Neural cell (in vitro differentiated cells): ENCODE data around the gene RNF187. TPM values are rescaled to one million over a fixed set of nuclear protein-coding genes. Genes with fewer than 3 reads are reported as not detected.

Source experiments
- H2AFZ ChIP-seq: fragments of 200-600, 300-800 bp; sonication (generic), shearing (Covaris generic); 2 replicates; pipeline ENCODE4 v1.6.0; 2014; ENCODE audit warnings: low read depth, mild to moderate bottlenecking, antibody characterized with exemption, low read length, moderate library complexity
- H3F3A ChIP-seq: fragments of 200-600 bp; shearing (Covaris generic); 2 replicates; pipeline ENCODE4 v1.6.1; 2016; ENCODE audit warnings: mild to moderate bottlenecking, moderate library complexity, mixed read lengths, antibody characterized with exemption, low read length; ENCODE audit not compliant: insufficient read depth, poor library complexity, severe bottlenecking
- H3K27ac ChIP-seq: fragments of 200-600, 300-800 bp; sonication (generic), shearing (Covaris generic); 2 replicates; pipeline ENCODE4 v1.5.1; 2014; ENCODE audit warnings: mild to moderate bottlenecking, low read length, moderate library complexity
- H3K27me3 ChIP-seq: fragments of 300-800, 200-600 bp; sonication (generic), shearing (Covaris generic); 2 replicates; pipeline ENCODE4 v1.6.0; 2014; ENCODE audit warnings: mild to moderate bottlenecking, low read depth, low read length, moderate library complexity; ENCODE audit not compliant: insufficient read depth
- H3K36me3 ChIP-seq: fragments of 300-800, 200-600 bp; sonication (generic), shearing (Covaris generic); 2 replicates; pipeline ENCODE4 v1.5.1; 2014; ENCODE audit warnings: mild to moderate bottlenecking, antibody characterized with exemption, low read length, moderate library complexity; ENCODE audit not compliant: insufficient read depth
- H3K4me2 ChIP-seq: fragments of 300-800, 200-600 bp; sonication (generic), shearing (Covaris generic); 2 replicates; pipeline ENCODE4 v1.6.0; 2014; ENCODE audit warnings: mild to moderate bottlenecking, low read length
- H3K4me3 ChIP-seq: fragments of 300-800, 200-600 bp; sonication (generic), shearing (Covaris generic); 2 replicates; pipeline ENCODE4 v1.5.1; 2014; ENCODE audit warnings: mild to moderate bottlenecking, low read length, moderate library complexity
- H3K79me2 ChIP-seq: fragments of 200-600 bp; shearing (Covaris generic); replicated peaks from 2 replicates; pipeline ENCODE4 v1.6.0; 2014; ENCODE audit warnings: mild to moderate bottlenecking, low read length, moderate library complexity; ENCODE audit not compliant: insufficient read depth
- H3K9ac ChIP-seq: fragments of 300-800, 200-600 bp; sonication (generic), shearing (Covaris generic); 2 replicates; pipeline ENCODE4 v1.6.1; 2016; ENCODE audit warnings: mild to moderate bottlenecking, low read length, mixed read lengths
- H3K9me2 ChIP-seq: fragments of 200-600 bp; shearing (Covaris generic); 2 replicates; pipeline ENCODE4 v1.6.1; 2016; ENCODE audit warnings: mild to moderate bottlenecking, low read length, mixed read lengths; ENCODE audit not compliant: insufficient read depth
- H3K9me3 ChIP-seq: fragments of 200-600, 300-800 bp; sonication (generic), shearing (Covaris generic); 2 replicates; pipeline ENCODE4 v1.6.1; 2016; ENCODE audit warnings: mild to moderate bottlenecking, mixed run types, low read length, moderate library complexity, mixed read lengths
- H4K20me1 ChIP-seq: fragments of 200-600 bp; shearing (Covaris generic); 2 replicates; pipeline ENCODE4 v1.6.1; 2016; ENCODE audit warnings: mild to moderate bottlenecking, mixed run types; ENCODE audit not compliant: insufficient read depth
- CTCF ChIP-seq: fragments of 450-650 bp; IDR thresholded peaks from 2 replicates; pipeline ENCODE4 v1.5.1; 2014; ENCODE audit warnings: antibody characterized with exemption, mild to moderate bottlenecking, moderate library complexity; ENCODE audit not compliant: poor library complexity, severe bottlenecking
- EP300 ChIP-seq: fragments of 450-650 bp; conservative IDR thresholded peaks from 2 replicates; pipeline ENCODE4 v1.6.1; 2014; ENCODE audit warnings: antibody characterized with exemption, mild to moderate bottlenecking, moderate library complexity; ENCODE audit not compliant: poor library complexity, severe bottlenecking
- EZH2 ChIP-seq: fragments of 200-600, 300-800 bp; shearing (Covaris generic), sonication (generic); IDR thresholded peaks from 2 replicates; pipeline ENCODE4 v1.6.1; 2014; ENCODE audit warnings: antibody characterized with exemption, low read length, borderline replicate concordance, mild to moderate bottlenecking; ENCODE audit not compliant: insufficient read depth, poor library complexity, severe bottlenecking
- MXI1 ChIP-seq: fragments of 450-650 bp; conservative IDR thresholded peaks from 2 replicates; pipeline ENCODE4 v1.6.1; 2014; ENCODE audit warnings: antibody characterized with exemption, mild to moderate bottlenecking; ENCODE audit not compliant: poor library complexity, severe bottlenecking
- POLR2AphosphoS5 ChIP-seq: IDR thresholded peaks from 2 replicates; pipeline ENCODE4 v1.6.1; 2012
- RAD21 ChIP-seq: fragments of 450-650 bp; conservative IDR thresholded peaks from 2 replicates; pipeline ENCODE4 v1.6.1; 2014; ENCODE audit warnings: antibody characterized with exemption, mild to moderate bottlenecking, moderate library complexity
- REST ChIP-seq: IDR thresholded peaks from 2 replicates; pipeline ENCODE4 v1.6.1; 2012; ENCODE audit warnings: borderline replicate concordance
- SMC3 ChIP-seq: fragments of 450-650 bp; conservative IDR thresholded peaks from 2 replicates; pipeline ENCODE4 v1.6.1; 2014; ENCODE audit warnings: antibody characterized with exemption, mild to moderate bottlenecking, moderate library complexity; ENCODE audit not compliant: poor library complexity
- TAF1 ChIP-seq: IDR thresholded peaks from 2 replicates; pipeline ENCODE4 v1.6.1; 2012; ENCODE audit warnings: low read depth
- polyA plus RNA-seq: library from polyadenylated mRNA; depleted of rRNA; stranded (reverse); fragments of >200 nt; gene quantifications from 2 replicates; pipeline ENCODE4 v1.2.3, GENCODE V29; 2014
- small RNA-seq, 3 experiments: library from RNA; depleted of rRNA; stranded (forward); fragments of <200 nt; gene quantifications; one replicate each; pipeline ENCODE3, GENCODE V24; 2012

RNF187 gene
- polyA plus RNA-seq, 1 donor from 2014 or later: 73.6 TPM

DNA sequence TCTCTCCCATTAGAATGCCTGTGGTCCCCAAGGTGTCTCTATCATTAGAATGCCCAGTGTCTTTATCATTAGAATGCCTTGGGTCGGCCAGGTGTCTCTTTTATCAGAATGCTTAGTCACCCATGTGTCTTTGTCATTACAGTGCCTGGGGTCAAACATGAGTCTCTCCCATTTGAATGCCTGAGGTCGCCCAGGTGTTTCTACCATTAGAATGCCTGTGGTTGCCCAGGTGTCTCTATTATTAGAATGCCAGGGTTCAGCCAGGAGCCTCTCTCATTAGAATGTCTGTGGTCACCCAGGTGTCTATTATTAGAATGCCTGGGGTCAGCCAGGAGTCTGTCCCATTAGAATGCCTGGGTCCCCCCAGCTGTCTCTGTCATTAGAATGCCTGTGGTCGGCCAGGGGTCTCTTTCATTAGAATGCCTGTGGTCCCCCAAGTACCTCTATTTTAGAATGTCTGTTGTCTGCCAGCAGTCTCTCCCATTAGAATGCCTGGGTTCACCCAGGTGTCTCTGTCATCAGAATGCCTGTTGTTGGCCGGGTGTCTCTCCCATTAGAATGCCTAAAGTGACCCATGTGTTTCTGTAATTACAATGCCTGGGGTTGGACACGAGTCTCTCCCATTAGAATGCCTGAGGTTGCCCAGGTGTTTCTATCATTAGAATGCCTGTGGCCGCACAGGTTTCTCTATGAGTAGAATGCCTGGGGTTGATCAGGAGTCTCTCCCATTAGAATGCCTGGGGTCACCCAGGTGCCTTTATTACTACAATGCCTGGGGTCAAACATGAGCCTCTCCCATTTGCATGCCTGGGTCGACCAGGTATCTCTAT lies 57.1 kb downstream of the RNF187 start:
- no peaks in the 10 kb centered on the region for H3K36me3 ChIP-seq
- H3K9ac ChIP-seq: no peak overlapping the region
- no peaks in the 10 kb centered on the region for H3K9me2 ChIP-seq
- TF ChIP-seq SMC3: no peak
- TF ChIP-seq EZH2: no peak
- H3F3A ChIP-seq: no peaks in the 10 kb centered on the region
- no peaks in the 10 kb centered on the region for H3K79me2 ChIP-seq
- no peak overlapping the region for H3K4me2 ChIP-seq
- no peaks in the 10 kb centered on the region for H4K20me1 ChIP-seq
- H3K4me3 ChIP-seq: no peak overlapping the region
- H3K27me3 ChIP-seq: no peaks in the 10 kb centered on the region
- H3K27ac ChIP-seq: no peak overlapping the region
- no peak overlapping the region for H2AFZ ChIP-seq
- no peaks in the 10 kb centered on the region for H3K9me3 ChIP-seq

- Histone ChIP-seq H4K20me1 (no peaks in the 10 kb centered on the region), H3K9me2 (no peaks in the 10 kb centered on the region), H3K27ac (no peak overlapping the region), H3K79me2 (no peaks in the 10 kb centered on the region), H3K9me3 (no peaks in the 10 kb centered on the region), H3K36me3 (no peaks in the 10 kb centered on the region), H2AFZ (no peak overlapping the region), H3K4me3 (no peak overlapping the region), H3F3A (no peaks in the 10 kb centered on the region), H3K4me2 (no peak overlapping the region), H3K9ac (no peak overlapping the region), H3K27me3 (no peaks in the 10 kb centered on the region)
- TF ChIP-seq REST: no peak
- TF ChIP-seq RAD21: no peak
- TF ChIP-seq CTCF: no peak
- TF ChIP-seq POLR2AphosphoS5: no peak
- no peak for TF ChIP-seq EZH2
- TF ChIP-seq EP300: no peak
- TF ChIP-seq SMC3: no peak
- no peak for TF ChIP-seq TAF1
- no peak for TF ChIP-seq MXI1
These were observed 57.9 kb downstream of the RNF187 start for GRCh38 chr1:228544921-228545591.

Small RNA genes within 50 kb of the gene (small RNA-seq; reads per million reads assigned to genes)
- gene MIR4666A: 0 to 0.03 (median 0) reads per million in 3 experiments

Other genes with a start within 250 kb of the RNF187 start
- gene TRIM11, start 80.5 kb upstream of the RNF187 start, polyA plus RNA-seq: 25.1 and 28.5 TPM in 2 replicates
- 0.14 TPM in 1 of 2 replicates, not detected in the other for gene TRIM17, start 70.5 kb upstream of the RNF187 start, polyA plus RNA-seq
- gene RHOU, start 248.1 kb downstream of the RNF187 start, polyA plus RNA-seq: 13.0 and 15.1 TPM in 2 replicates